ENCODE data around the gene GNAL.
"Not testable (repeated sequence)": the region's sequence is repeated elsewhere in the genome, so short reads cannot be mapped to it uniquely, and the experiment has no call there.

GNAL gene

DNA sequence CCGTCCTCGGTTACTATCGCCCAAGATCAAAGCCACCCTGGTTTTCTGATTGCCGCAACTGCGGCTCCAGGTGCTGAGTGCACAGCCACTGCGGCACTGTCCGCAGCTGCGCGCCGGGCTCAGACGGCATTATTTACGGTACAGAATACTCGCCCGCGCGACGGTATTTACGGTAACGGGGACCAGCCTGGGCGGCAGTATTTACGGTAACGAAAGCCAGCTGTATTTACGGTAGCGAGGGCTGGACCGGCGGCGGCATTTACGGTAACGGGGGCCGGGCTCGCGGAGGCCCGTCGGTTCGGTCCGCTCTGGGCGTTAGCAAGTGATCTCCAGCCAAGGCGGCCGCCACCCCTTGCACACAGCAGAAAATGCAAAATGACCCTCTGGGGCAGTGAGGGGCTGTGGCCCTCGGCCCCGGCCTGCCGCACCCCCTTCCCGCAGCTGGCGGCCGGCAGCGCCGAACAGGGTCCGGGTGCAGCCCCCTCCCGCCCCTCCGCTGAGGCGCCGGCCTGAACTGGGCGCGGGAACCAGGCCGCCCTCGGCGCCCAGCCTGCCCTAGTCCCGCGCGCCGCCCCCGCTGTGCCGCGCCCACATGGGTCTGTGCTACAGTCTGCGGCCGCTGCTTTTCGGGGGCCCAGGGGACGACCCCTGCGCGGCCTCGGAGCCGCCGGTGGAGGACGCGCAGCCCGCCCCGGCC lies at the start of gene GNAL:
Gene GNAL, plus strand, starts transcription at position 293 of the 697 bp plus-strand sequence. Its CDS starts 300 bp downstream, at position 593.
- Histone ChIP-seq H3K27ac (ENCODE audit: low read depth, low read length) (peak within 1 kb of the TSS; percentile 72), H3K9ac (ENCODE audit: low read length) (no peak within 1 kb of the TSS), H3K36me3 (ENCODE audit: insufficient read depth, low read length) (no peaks in the 10 kb centered on the region)

DNA sequence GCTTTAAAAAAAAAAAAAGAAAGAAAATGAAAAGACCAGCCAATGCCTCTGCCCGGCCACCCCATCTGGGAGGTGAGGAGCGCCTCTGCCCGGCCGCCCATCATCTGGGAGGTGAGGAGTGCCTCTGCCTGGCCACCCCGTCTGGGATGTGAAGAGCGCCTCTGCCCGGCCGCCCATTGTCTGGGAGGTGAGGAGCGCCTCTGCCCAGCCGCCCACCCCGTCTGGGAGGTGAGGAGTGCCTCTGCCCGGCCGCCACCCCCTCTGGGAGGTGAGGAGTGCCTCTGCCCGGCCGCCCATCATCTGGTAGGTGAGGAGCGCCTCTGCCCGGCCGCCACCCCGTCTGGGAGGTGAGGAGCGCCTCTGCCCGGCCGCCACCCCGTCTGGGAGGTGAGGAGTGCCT lies 41.8 kb upstream of the GNAL start:
- not testable (repeated sequence) for H3K4me1 ChIP-seq (ENCODE audit: insufficient read depth, low read length); H3K9me3 ChIP-seq (ENCODE audit: low read length); H3K4me3 ChIP-seq (ENCODE audit: low read depth in 1 of 2, low read length in 2 of 2); H3K27ac ChIP-seq (ENCODE audit: low read depth, low read length); H3K9ac ChIP-seq (ENCODE audit: low read length); H3K36me3 ChIP-seq (ENCODE audit: insufficient read depth, low read length); H3K27me3 ChIP-seq (ENCODE audit: control insufficient read depth in 1 of 2, insufficient read depth in 2 of 2, low read length in 2 of 2)

More for the DNA sequence above, at the start of gene GNAL:
- no peaks in the 10 kb centered on the region for H3K9me3 ChIP-seq (ENCODE audit: low read length)
- H3K4me1 ChIP-seq (ENCODE audit: insufficient read depth, low read length), result peaks cover 6% of the 10 kb centered on the region
- no peaks in the 10 kb centered on the region for H3K27me3 ChIP-seq (ENCODE audit: control insufficient read depth in 1 of 2, insufficient read depth in 2 of 2, low read length in 2 of 2)
- peak within 1 kb of the TSS; percentile 53 to 77 for H3K4me3 ChIP-seq (ENCODE audit: low read depth in 1 of 2, low read length in 2 of 2)

DNA sequence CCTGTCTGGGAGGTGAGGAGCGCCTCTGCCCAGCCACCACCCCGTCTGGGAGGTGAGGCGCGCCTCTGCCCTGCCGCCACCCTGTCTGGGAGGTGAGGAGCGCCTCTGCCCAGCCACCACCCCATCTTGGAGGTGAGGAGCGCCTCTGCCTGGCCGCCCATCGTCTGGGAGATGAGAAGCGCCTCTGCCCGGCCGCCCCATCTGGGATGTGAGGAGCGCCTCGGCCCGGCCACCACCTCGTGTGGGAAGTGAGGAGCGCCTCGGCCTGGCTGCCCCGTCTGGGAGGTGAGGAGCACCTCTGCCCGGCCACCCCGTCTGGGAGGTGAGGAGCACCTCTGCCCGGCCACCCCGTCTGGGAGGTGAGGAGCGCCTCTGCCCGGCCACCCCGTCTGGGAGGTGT lies 41.3 kb upstream of the GNAL start:
- not testable (repeated sequence) for H3K9ac ChIP-seq (ENCODE audit: low read length); H3K4me3 ChIP-seq (ENCODE audit: low read depth in 1 of 2, low read length in 2 of 2); H3K27me3 ChIP-seq (ENCODE audit: control insufficient read depth in 1 of 2, insufficient read depth in 2 of 2, low read length in 2 of 2); H3K36me3 ChIP-seq (ENCODE audit: insufficient read depth, low read length); H3K9me3 ChIP-seq (ENCODE audit: low read length); H3K4me1 ChIP-seq (ENCODE audit: insufficient read depth, low read length); H3K27ac ChIP-seq (ENCODE audit: low read depth, low read length)

DNA sequence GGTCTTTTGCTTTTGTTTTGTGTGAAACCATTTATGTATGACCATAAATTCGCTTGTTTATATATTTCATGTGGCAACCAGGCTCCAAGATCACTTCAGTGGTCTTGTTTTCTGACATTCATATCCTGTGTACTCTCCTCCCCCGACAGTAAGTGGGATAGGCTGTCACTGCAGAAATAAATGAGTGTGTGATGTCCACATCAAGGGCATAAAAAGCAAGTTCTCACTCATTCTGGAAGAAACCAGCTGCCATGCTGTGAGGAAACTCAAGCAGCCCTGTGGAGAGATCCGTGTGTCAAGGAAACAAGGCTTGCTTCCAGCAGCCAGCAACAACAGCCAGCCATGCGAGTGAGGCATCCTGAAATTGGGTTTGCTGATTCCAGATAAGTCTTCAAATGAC lies 39.2 kb upstream of the GNAL start:
- no peaks in the 10 kb centered on the region for H3K4me1 ChIP-seq (ENCODE audit: insufficient read depth, low read length)
- H3K36me3 ChIP-seq (ENCODE audit: insufficient read depth, low read length), result no peaks in the 10 kb centered on the region
- H3K9ac ChIP-seq (ENCODE audit: low read length), result no peak overlapping the region
- H3K27me3 ChIP-seq (ENCODE audit: control insufficient read depth in 1 of 2, insufficient read depth in 2 of 2, low read length in 2 of 2), result no peaks in the 10 kb centered on the region
- H3K27ac ChIP-seq (ENCODE audit: low read depth, low read length), result no peak overlapping the region
- no peak overlapping the region for H3K4me3 ChIP-seq (ENCODE audit: low read depth in 1 of 2, low read length in 2 of 2)
- H3K9me3 ChIP-seq (ENCODE audit: low read length), result peaks cover 8% of the 10 kb centered on the region

DNA sequence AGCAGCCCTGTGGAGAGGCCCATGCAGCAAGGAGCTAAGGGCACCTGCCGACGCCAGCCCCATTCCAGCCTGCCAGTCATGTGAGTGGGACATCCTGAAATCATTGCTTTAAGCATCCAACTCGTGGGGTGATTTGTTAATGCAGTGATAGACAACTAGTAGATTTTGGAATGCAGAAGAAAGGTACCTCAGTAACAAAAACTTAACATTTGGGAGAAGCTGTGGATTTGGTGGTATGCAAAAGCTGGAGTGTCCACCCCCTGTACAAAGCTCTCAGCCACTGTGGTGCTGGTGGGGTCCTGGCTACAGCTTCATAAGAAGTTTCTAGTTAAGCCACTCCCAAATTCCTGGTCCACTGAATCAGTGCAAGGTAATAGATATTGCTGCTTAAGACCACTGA lies 37.2 kb upstream of the GNAL start:
- Histone ChIP-seq H3K4me3 (ENCODE audit: low read depth in 1 of 2, low read length in 2 of 2) (no peak overlapping the region), H3K27ac (ENCODE audit: low read depth, low read length) (no peak overlapping the region), H3K36me3 (ENCODE audit: insufficient read depth, low read length) (no peaks in the 10 kb centered on the region), H3K9me3 (ENCODE audit: low read length) (peaks cover 8% of the 10 kb centered on the region), H3K9ac (ENCODE audit: low read length) (no peak overlapping the region), H3K27me3 (ENCODE audit: control insufficient read depth in 1 of 2, insufficient read depth in 2 of 2, low read length in 2 of 2) (peaks cover 0 to 4% of the 10 kb centered on the region in 2 donors), H3K4me1 (ENCODE audit: insufficient read depth, low read length) (peaks cover 6% of the 10 kb centered on the region)

DNA sequence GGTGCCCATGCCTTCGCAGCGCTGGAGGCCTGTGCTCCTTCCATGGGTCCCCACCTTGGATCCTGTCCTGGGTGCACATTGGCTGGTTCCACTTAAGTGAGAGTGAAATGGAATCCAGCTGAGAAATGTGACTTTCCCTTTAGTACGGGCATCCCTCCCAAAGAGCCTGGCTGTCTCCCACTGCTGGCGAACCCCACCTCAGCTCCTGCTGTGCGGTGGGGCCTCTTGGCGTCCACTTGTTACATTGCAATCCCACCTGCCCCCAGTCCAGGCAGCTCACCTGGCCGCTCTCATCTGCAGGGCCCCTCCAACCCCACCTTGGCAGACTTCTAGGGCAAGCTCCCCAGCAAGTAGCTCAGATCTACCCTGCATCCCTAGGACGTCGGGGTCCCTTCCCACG lies 35.5 kb upstream of the GNAL start:
- Histone ChIP-seq H3K36me3 (ENCODE audit: insufficient read depth, low read length) (no peaks in the 10 kb centered on the region), H3K27me3 (ENCODE audit: control insufficient read depth in 1 of 2, insufficient read depth in 2 of 2, low read length in 2 of 2) (peaks cover 4% of the 10 kb centered on the region in 2 donors), H3K9ac (ENCODE audit: low read length) (no peak overlapping the region), H3K4me1 (ENCODE audit: insufficient read depth, low read length) (peaks cover 6% of the 10 kb centered on the region), H3K4me3 (ENCODE audit: low read depth in 1 of 2, low read length in 2 of 2) (no peak overlapping the region), H3K9me3 (ENCODE audit: low read length) (peaks cover 8% of the 10 kb centered on the region), H3K27ac (ENCODE audit: low read depth, low read length) (no peak overlapping the region)

DNA sequence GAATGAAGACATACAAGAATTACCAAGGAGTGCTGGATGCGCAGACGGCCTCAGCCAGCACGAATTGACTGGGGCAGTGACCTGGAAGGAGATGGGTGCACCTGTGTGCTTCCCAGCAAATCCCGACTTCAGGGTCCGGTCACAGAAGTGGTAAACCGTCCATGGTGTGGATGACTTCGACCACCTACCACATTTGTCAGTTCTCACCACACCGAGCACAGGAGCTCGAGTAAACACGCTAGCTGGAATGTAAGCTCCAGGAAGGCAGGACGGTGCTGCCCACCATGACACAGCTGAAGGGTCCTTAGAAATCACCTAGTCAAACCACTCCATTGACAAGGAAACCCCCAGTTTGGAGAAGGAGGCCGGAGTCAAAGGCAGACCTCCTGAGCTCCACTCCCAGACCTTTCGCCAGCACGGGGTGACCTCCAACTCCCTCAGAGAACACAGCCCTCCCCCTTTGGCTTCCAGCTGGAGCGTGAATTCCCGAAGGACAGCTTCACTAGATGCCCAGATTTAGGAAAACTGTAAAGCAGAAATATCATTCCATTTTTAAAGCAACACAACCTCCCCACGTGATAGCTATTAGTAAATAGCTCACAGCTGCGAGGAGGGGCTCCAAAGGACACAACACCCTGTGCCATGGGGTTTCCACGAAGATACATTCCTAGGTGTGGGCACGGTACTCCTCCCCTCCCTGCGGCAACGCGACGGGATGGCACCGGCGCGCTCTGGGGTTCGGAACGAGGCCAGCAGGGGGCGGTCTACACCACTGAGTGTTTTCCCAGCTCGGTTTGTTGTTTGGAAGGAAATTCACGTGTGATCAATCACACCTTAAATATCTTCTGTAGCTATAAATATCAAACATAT lies 34.1 kb upstream of the GNAL start:
- no peak overlapping the region for H3K27ac ChIP-seq (ENCODE audit: low read depth, low read length)
- no peaks in the 10 kb centered on the region for H3K36me3 ChIP-seq (ENCODE audit: insufficient read depth, low read length)
- no peak overlapping the region for H3K4me3 ChIP-seq (ENCODE audit: low read depth in 1 of 2, low read length in 2 of 2)
- peaks cover 6% of the 10 kb centered on the region for H3K4me1 ChIP-seq (ENCODE audit: insufficient read depth, low read length)
- H3K9ac ChIP-seq (ENCODE audit: low read length), result no peak overlapping the region
- H3K27me3 ChIP-seq (ENCODE audit: control insufficient read depth in 1 of 2, insufficient read depth in 2 of 2, low read length in 2 of 2), result peaks cover 4% of the 10 kb centered on the region in 2 donors
- H3K9me3 ChIP-seq (ENCODE audit: low read length), result peaks cover 4% of the 10 kb centered on the region

DNA sequence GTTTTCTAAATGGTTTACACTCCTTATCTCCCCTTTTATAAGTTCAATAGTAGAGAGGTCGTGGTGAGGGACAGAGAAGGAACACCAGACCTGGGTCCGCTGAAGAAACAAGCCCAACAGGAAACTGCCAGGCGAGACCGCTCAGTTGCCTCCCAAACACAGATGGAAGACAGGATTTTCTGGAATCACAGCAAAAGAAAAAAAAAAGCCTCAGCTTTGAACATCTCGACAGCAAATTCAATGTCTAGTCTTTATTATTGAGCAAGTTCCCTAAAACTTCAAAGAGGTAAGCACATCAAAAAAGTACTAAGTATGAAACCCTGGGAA lies 33.5 kb upstream of the GNAL start:
- Histone ChIP-seq H3K4me1 (ENCODE audit: insufficient read depth, low read length) (peaks cover 6% of the 10 kb centered on the region), H3K9me3 (ENCODE audit: low read length) (no peaks in the 10 kb centered on the region), H3K9ac (ENCODE audit: low read length) (no peak overlapping the region), H3K27me3 (ENCODE audit: control insufficient read depth in 1 of 2, insufficient read depth in 2 of 2, low read length in 2 of 2) (peaks cover 4% of the 10 kb centered on the region in 2 donors), H3K4me3 (ENCODE audit: low read depth in 1 of 2, low read length in 2 of 2) (no peak overlapping the region), H3K27ac (ENCODE audit: low read depth, low read length) (no peak overlapping the region), H3K36me3 (ENCODE audit: insufficient read depth, low read length) (no peaks in the 10 kb centered on the region)

DNA sequence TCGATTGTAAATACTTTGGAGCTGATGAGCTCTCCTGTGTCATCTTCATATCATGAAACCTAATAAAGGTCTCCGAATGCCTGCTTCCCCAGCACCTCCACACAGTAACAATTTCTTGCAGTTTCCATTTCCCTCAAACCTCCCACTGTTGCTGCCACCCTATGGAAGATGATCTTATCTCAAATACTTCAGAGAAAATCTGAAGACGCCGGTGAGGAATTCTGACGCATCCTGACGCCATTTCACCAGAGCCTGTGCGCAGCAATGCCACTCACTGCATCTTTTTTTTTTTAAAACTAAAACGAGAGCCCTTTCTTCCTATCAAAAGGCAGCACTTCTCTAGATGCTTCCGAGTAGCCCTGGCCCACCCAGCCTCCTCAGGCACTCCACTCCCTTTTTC lies 31.9 kb upstream of the GNAL start:
- Histone ChIP-seq H3K27me3 (ENCODE audit: control insufficient read depth in 1 of 2, insufficient read depth in 2 of 2, low read length in 2 of 2) (peaks cover 4% of the 10 kb centered on the region in 2 donors), H3K9me3 (ENCODE audit: low read length) (no peaks in the 10 kb centered on the region), H3K27ac (ENCODE audit: low read depth, low read length) (no peak overlapping the region), H3K4me3 (ENCODE audit: low read depth in 1 of 2, low read length in 2 of 2) (no peak overlapping the region), H3K9ac (ENCODE audit: low read length) (no peak overlapping the region), H3K4me1 (ENCODE audit: insufficient read depth, low read length) (peaks cover 6% of the 10 kb centered on the region), H3K36me3 (ENCODE audit: insufficient read depth, low read length) (no peaks in the 10 kb centered on the region)

DNA sequence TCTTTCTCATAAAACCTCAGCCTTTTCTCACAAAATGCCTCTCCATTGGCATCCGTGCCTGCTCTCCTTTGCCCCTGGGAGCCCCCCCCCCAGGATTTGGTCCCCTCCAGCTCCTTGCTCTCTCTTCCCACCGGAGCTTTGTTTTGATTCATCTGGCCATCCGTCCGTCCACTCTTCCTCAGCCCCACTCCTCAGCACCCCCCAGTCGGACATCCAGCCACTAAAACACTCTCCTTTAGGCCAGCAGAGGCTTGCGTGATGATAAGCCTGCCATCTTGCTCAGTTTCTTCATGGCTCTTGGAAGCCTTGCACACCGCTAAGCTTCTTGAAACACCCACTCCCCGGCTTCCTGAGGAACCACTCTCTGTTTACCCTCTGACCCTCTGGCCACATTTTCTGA lies 31.5 kb upstream of the GNAL start:
- H3K4me1 ChIP-seq (ENCODE audit: insufficient read depth, low read length), result peaks cover 6% of the 10 kb centered on the region
- no peaks in the 10 kb centered on the region for H3K9me3 ChIP-seq (ENCODE audit: low read length)
- H3K36me3 ChIP-seq (ENCODE audit: insufficient read depth, low read length), result no peaks in the 10 kb centered on the region
- no peak overlapping the region for H3K27ac ChIP-seq (ENCODE audit: low read depth, low read length)
- H3K9ac ChIP-seq (ENCODE audit: low read length), result no peak overlapping the region
- no peak overlapping the region for H3K4me3 ChIP-seq (ENCODE audit: low read depth in 1 of 2, low read length in 2 of 2)
- peaks cover 4% of the 10 kb centered on the region in 2 donors for H3K27me3 ChIP-seq (ENCODE audit: control insufficient read depth in 1 of 2, insufficient read depth in 2 of 2, low read length in 2 of 2)

DNA sequence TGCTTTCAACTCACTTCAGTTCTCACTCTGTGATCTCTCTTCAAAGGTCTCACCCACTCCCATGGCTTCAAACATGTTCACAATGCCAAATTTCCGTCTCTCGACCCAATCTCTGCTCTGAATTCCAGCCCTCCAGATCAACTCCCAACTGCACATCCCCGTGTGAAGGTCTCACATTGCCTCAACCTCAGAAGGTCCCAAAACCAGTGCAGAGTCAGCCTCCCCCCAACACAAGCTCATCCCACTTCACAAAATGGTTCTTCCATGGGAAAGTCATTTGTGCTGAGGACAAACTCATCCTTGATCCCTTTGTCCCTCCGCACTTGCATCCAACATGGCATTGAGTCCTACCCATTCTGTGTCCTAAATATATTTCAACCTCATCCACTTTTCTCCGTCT lies 31.0 kb upstream of the GNAL start:
- Histone ChIP-seq H3K9ac (ENCODE audit: low read length) (no peak overlapping the region), H3K9me3 (ENCODE audit: low read length) (no peaks in the 10 kb centered on the region), H3K4me1 (ENCODE audit: insufficient read depth, low read length) (peaks cover 6% of the 10 kb centered on the region), H3K4me3 (ENCODE audit: low read depth in 1 of 2, low read length in 2 of 2) (no peak overlapping the region), H3K27me3 (ENCODE audit: control insufficient read depth in 1 of 2, insufficient read depth in 2 of 2, low read length in 2 of 2) (peaks cover 4% of the 10 kb centered on the region in 2 donors), H3K27ac (ENCODE audit: low read depth, low read length) (no peak overlapping the region), H3K36me3 (ENCODE audit: insufficient read depth, low read length) (no peaks in the 10 kb centered on the region)
